HK-2 (cell line): ENCODE results near the gene PIK3CG.
"Not testable (repeated sequence)": the region's sequence is repeated elsewhere in the genome, so short reads cannot be mapped to it uniquely, and the experiment has no call there.

Experiments used
- DNase-seq: peaks from one replicate; pipeline ENCODE4 v3.0.0-alpha.2; 2018; ENCODE audit not compliant: unreplicated experiment

The PIK3CG gene

DNA sequence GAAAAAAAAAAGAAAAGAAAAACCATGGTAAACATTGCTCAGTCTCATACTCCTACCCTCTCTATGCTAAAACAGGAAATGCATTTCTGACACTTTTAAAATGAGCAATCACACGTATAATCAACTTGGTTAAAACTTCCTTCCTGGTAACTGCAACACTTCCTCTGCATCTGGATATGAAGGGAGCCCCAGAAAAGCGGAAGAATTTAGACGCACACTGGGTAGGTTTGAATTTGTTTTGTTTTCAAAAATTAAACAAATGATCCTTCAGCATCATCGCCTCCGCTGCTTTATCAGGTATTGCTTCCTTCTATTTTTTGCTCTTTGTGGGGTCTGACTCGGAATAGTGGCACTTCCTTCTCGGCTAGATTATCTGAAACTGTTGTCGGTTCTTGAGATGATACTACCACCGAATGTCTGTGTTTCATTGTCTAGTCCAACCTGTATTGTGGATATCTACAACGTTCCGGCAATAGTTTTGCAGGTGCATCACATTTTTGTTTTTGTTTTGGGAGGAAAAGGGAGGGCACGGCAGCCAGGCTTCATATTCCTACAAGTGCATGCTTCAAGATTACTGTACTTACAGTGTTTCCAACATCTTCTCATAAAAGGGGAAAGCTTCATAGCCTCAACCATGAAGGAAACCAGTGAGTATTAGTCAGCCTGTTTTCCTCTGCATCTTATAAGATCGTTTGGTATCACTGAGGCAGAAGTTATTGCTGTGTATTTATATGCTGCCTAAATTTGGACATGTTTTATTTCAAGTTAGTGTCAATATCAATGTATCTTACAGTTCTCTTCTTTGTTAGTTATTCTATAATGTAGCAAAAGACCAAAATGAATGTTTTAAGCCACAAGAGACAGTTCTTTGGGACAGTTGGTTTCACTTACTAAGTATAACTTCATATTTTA lies at the start of gene PIK3CG:
TSS of gene PIK3CG (plus strand) at position 153 of the 912 bp plus-strand sequence. CDS start 2,280 bp downstream, outside the sequence.
- no peak for DNase-seq

DNA sequence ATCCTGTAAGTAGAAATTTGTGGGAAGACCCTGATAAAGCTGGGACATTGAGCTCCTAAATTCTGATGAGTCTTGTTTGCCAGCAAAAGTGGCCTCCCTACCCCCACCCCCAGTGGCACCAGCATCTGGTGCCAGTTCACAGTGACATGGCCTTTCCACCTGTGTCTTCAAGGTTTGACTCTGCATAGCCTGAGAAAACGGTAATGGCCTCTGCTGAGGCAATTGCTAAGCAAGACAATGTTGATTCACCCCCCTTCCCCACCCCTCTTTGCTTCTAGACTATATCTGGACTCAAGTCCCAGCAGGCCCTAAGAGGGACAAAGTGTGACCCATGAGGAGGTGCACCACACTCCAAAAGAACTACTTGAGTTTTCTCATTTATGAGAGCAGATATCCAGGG lies 48.0 kb upstream of the PIK3CG start:
- DNase-seq, result no peak

DNA sequence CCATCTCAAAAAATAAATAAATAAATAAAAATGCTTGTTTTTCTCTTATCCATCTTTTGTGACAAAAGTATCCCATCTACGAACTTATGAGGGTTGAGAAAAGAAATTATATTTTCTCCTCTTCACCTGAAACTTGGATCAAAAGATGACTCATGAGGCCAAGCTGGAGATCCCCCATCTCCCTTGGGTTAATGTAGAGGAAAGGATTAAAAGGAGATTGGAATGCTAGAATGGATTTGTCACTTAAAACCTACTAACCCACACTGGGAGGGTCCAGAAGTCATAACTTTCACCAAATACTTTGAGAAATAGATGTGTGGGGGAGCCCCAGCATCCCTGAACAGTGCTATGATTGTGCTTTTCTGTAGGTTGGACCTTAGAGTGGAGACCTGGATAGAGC lies 46.3 kb upstream of the PIK3CG start:
- no peak for DNase-seq

DNA sequence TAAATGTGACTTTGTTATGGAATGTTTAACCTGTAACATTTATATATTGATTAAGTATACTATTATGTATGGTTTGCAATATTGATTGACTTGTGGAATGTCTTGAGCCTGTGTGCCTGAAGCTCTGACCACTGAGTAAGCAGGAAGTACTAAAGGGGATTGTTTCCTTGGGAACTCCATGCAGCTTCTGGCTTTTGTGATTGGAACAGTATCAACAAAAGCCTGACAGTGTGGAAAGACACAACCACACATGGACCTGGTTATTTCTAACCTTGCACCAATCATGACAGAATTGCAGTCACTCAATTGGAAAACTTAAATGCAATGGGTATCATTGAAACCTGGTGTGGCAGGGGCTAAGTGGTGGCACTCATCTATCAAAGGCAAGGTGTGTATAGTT lies 45.5 kb upstream of the PIK3CG start:
- DNase-seq, result no peak

DNA sequence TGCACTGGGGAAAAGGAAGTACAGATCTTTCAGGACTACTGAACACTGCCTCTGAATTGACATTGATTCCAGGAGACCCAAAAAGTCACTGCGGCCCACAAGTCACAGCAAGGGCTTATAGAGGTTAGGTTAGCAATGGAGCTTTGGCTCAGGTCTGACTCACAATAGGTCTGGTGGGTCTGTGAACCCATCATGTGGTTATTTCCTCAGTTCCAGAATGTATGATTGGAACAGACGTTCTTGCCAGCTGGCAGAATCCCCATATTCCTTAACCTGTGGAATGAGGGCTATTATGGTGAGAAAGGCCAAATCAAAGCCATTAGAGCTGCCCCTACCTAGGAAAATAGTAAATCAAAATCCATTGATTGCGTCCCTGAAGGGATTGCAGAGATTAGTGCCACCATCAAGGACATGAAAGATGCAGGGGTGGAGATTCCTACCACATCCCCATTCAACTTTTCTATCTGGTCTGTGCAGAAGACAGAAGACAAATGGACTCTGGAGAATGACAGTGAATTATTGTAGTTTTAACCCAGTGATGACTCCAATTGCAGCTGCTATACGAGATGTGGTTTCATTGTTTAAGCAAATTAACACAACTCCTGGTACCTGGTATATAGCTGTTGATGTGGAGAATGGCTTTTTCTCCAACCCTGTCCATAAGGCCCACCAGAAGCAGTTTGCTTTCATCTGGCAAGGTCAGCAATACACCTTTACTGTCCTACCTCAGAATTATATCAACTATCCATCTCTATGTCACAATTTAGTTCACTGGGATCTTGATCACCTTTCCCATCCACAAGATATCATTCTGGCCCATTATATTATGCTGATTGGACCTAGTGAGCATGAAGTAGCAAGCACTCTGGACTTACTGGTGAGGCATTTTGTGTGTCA lies 44.5 kb upstream of the PIK3CG start:
- DNase-seq, result no peak

DNA sequence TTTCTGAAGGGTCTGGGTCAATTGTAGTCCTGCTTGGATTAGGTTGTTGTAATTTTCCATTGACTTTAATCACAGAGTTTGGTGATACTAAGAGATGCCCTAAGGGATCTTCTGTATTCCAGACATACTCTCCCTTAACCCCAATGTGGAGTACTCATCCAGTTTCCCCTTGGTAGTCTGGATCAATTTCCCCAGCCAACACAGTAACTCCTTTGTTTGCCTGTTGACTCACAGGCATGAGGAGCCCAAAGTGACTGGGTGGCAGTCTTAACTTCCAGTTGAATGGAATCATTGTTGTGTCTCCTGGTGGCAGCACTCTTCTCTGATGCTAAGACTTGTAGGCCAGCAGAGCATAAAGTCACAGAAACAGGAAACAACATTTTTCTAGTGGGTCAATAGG lies 41.5 kb upstream of the PIK3CG start:
- no peak for DNase-seq

DNA sequence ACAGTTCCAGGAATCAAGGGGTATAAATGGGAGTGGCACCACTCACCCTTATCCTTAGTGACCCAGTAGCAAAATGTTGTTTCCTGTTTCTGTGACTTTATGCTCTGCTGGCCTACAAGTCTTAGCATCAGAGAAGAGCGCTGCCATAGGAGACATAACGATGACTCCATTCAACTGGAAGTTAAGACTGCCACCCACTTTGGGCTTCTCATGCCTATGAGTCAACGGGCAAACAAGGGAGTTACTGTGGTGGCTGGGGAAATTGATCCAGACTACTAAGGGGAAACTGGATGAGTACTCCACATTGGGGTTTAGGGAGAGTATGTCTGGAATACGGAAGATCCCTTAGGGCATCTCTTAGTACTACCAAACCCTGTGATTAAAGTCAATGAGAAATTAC lies 40.6 kb upstream of the PIK3CG start:
- DNase-seq, result peak; percentile 21

DNA sequence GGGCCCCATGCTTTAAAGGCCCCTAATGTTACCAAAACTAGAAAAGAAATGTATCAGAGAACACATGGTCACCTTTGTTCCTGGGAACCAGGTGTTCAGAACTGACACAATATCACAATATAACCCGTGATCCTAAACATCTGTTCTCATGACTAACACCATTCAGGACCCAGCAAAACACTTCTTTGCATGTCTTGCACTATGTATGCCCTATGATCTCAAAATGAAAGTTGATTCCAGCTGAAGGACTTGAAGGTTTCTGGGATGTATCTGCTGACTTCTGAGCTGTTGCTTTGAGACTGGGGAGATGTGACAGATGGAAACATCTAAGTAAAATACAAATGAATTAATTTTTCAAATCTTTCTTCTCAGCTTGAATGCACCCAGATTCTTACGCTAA lies 37.5 kb upstream of the PIK3CG start:
- no peak for DNase-seq

DNA sequence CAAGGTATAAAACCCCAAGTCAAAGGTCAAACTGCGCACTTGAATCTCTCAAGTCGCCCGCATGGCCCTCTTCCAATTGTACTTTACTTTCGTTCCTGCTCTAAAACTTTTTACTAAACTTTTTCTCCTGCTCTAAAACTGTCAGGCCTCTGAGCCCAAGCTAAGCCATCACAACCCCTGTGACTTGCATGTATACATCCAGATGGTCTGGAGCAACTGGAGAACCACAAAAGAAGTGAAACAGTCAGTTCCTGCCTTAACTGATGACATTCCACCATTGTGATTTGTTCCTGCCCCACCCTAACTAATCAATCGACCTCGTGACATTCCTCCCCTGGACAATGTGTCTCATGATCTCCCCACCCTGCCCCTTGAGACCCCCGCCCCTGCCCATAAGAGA lies 35.6 kb upstream of the PIK3CG start:
- DNase-seq, result no peak

DNA sequence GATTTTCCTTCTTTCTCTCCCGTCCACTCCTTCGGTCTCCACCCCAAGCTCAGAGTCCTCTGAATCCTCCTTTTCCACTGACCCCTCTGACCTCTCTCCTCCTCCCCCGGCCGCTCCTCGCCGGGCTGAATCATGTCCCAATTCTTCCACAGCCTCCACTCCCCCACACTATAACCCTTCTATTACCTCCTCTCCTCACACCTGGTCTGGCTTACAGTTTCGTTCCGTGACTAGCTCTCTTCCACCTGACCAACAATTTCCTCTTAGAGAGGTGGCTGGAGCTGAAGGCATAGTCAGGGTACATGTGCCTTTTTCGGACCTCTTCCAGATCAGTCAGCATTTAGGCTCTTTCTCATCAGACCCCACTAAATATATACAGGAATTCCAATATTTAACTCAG lies 34.2 kb upstream of the PIK3CG start:
- not testable (repeated sequence) for DNase-seq

DNA sequence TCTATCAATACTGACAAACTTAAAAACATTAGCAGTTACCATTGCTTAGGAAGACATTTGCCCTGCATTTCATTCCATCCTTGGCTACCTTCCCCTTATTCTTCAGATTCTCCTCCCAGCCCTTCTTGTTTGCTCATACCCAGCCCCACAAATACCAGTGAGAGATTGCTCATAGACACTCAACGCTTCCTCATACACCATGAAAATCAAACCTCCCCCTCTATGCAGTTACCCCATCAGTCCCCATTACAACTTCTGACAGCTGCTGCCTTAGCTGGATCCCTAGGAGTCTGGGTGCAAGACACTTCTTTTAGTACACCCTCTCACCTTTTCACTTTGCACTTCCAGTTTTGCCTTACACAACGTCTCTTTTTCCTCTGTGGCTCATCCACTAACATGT lies 28.3 kb upstream of the PIK3CG start:
- DNase-seq, result no peak

DNA sequence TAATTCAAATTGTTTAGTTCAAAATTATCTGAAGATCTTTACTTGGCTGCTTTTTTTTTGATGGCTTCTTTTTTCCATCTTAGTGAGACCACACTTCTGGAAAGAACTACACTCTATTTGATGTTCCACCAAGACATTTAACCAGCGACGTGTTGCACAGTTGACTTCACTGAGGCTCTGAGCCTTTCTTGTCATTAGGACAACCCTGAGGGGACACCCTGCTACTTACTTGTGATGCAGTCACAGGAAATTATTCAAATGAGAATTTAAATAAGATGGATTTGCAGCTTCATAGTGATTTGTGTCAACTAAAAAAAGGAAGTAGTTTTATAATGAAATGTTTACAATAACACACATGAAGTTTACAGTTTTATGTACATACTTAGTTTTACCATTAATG lies 25.6 kb upstream of the PIK3CG start:
- no peak for DNase-seq

DNA sequence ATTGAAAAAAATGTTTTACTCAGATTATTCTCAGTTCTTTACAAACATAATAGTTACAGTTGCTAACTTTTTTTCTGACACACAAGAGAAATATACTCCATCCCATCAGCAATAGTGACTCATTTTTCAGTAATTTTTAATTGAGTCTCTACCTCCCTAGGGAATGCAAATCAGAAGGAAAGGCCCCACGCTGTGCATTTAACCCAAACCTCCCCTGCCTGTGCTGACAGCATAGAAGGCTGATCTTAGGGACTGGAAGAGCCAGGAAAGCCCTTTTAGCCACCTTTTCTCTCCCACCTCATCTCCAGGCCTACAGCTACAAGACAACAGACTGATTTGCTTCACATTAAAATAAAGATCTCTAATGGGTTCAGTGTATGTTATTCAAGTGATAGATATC lies 24.7 kb upstream of the PIK3CG start:
- DNase-seq, result peak; percentile 19

DNA sequence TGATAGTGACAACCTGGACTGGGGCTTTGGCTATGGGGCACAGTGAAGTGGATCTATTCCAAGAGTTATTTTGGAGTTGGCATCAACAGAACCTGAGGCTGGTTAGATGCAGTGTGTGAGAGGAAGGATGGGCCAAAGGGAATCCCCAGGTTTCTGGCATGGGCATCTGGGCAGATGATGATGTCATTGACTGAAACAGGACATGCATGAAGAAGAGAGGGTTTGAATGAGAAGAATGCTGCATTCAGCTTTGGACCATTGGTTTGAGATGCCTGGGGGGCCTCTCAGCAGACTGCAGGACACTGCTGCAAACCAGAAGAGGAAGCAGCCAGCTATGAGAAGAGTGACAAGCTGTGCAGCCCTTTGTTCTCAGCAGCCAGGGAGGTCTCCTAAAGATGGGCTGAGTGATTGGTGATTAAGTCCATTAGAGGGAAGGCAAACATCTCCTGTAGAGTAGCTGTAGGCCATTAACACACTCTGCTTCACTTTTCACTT lies 23.1 kb upstream of the PIK3CG start:
- DNase-seq, result peak; percentile 20

DNA sequence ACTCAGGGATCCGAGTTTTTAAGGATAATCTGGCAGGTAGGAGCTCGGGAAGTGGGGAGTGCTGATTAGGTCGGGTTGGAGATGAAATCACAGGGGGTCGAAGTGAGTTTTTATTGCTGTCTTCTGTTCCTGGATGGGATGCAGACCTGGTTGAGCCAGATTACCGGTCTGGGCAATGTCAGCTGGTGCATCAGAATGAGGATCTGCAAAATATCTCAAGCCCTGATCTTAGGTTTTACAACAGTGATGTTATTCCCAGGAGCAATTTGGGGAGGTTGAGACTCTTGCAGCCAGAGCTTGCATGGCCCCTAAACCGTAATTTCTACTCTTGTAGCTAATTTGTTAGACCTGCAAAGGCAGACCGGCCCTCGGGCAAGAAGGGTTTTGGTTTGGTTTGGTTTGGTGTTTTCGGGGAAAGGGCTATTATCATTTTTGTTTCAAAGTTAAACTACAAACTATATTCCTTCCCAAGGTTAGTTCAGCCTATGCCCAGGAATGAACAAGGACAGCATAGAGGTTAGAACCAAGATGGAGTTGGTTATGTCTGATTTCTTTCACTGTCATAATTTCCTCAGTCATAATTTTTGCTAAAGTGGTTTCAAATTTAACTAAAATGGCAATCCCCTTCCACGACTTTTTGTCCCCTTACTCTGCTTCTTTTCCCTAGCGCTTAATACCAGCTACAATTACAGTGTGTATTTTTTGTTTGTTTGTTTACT lies 20.6 kb upstream of the PIK3CG start:
- DNase-seq, result no peak

DNA sequence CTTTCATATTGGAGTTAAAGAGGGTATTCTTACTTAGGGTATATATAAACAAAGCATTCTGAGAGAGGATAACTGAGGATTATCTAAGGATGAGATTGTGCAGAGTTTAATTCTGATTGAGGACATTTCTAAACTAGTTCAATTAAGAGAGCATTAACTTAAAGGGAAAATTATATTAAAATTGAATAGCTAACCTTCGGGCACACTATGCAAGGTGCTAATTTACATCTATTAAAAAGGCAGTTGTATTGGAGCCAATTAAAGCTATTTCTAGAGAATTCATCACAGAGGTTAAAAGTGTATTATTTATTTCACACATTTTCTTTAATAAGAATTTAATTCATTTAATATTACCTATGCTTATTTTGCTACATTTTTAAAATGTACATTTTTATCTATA lies 17.0 kb upstream of the PIK3CG start:
- DNase-seq, result no peak

DNA sequence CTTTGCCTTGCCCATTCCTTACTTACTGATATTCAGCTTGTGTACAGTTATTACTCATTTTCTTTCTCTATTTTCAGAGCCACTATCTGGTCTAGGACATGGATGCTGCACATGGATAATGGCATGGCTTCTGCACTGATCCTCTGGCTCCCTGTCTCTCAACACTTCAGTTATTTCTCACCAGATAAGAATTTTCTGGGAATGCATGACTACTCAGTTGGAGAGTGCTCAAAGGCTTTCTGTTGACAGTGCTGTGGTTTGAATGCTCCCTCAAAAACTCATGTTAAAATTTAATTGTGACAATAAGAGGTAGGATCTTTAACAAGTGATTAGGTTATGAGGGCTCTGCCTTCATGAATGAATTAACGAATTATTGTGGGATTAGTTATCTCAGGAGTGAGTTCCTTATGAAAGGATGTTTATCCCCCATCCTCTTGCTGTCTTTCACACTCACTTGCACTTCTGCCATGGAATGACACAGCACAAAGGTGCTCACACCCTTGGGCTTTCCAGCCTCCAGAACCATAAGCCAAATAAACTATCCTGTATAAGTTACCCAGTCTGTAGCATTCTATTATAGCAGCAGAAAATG lies 16.1 kb upstream of the PIK3CG start:
- DNase-seq, result peak; percentile 58

DNA sequence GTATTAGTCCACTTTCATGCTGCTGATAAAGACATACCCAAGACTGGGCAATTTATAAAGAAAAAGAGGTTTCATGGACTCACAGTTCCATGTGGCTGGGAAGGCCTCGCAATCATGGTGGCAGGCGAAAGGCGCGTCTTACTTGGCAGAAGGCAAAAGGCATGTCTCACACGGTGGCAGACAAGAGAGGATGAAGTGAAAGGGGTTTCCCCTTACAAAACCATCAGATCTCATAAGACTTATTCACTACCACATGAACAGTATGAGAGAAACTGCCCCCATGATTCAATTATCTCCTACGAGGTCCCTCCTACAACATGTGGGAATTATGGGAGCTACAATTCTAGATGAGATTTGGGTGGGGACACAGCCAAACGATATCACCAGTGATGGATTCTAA lies 13.4 kb upstream of the PIK3CG start:
- not testable (repeated sequence) for DNase-seq

DNA sequence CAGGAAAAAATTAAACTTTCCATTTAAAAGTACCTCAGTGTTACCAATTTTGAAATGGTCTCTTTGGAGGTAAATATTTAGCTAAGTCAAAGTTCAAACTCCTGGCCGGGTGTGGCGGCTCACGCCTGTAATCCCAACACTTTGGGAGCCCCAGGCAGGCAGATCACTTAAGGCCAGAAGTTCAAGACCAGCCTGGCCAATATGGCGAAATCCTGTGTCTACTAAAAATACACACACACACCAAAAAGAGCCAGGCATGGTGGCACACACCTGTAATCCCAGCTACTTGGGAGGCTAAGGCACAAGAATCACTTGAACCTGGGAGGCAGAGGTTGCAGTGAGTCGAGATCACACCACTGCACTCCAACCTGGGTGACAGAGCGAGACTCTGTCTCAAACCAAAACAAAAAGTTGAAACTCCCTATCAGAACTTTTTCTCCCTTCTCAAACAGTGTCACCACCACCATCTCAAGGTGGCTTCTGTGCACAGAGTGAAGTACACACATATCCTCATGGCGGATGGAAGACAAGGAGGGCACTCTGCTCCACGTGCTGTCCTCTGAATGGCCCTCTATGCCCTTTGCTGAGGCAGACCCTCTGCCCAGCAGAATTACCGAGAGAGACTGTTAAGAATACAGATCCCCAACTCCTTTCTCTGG lies 11.7 kb upstream of the PIK3CG start:
- DNase-seq, result no peak

DNA sequence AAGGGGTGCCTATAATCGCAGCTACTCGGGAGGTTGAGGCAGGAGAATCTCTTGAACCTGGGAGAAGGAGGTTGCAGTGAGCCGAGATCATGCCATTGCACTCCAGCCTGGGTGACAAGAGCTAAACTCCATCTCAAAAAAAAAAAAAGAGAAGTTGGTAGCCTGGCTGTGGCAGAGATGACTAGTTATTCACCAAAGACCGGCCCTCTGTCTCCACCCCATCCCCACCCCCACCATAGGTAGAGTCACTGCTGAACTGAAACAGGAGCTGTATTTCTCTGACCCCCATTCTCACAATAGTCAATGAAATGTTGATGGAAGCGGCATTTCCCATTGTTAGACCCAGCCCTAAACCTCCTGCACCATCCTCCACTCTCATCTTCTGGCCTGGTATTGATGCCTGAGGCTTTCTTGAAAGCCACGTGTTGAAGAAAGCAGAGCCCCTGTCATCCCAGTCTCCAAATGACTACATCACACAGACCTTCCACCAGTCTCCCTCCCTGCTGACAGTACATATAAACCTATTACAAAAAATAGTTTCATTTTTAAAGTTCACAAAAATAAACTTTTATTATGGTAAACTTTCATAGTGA lies 9.4 kb upstream of the PIK3CG start:
- no peak for DNase-seq
